GM23248 (cell line): ENCODE measurements around the gene SCAI.

Experiments
- EZH2 ChIP-seq: fragments of 200-600 bp; sonication (generic); IDR thresholded peaks from 2 replicates; pipeline ENCODE4 v1.6.1; 2018; ENCODE audit warnings: antibody characterized with exemption, mild to moderate bottlenecking; ENCODE audit not compliant: insufficient read depth, poor library complexity, severe bottlenecking
- EZH2phosphoT487 ChIP-seq: fragments of 200-600 bp; sonication (generic); IDR thresholded peaks from 2 replicates; pipeline ENCODE4 v1.6.1; 2018; ENCODE audit warnings: antibody characterized with exemption, moderate library complexity, mild to moderate bottlenecking, low read depth; ENCODE audit not compliant: insufficient read depth

DNA sequence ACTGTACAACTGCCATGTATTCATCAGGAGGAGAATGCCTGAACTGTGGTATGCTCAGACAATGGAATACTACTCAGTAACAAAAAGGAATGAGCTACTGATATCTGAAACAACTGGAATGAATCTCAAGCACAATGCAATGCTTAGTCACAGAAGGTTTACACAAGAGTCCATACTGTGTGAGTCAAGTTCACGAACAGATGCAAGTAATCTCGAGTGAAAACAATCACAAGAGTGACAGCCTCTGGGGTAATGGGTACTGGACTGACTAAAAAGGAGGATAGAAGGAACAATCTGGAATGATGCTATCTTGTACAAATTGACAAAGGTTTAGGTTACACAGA, 182.9 kb downstream of the SCAI start:
- TF ChIP-seq EZH2 (no peak), EZH2phosphoT487 (no peak)
